ENCODE results near the gene CLUH.

GRCh38 chr17:2690165-2691068, 21.1 kb downstream of the CLUH start:
- TF ChIP-seq, protein P1, sequence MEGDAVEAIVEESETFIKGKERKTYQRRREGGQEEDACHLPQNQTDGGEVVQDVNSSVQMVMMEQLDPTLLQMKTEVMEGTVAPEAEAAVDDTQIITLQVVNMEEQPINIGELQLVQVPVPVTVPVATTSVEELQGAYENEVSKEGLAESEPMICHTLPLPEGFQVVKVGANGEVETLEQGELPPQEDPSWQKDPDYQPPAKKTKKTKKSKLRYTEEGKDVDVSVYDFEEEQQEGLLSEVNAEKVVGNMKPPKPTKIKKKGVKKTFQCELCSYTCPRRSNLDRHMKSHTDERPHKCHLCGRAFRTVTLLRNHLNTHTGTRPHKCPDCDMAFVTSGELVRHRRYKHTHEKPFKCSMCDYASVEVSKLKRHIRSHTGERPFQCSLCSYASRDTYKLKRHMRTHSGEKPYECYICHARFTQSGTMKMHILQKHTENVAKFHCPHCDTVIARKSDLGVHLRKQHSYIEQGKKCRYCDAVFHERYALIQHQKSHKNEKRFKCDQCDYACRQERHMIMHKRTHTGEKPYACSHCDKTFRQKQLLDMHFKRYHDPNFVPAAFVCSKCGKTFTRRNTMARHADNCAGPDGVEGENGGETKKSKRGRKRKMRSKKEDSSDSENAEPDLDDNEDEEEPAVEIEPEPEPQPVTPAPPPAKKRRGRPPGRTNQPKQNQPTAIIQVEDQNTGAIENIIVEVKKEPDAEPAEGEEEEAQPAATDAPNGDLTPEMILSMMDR (IDR thresholded peaks at IDR 0.05; ENCODE audit: insufficient read depth, low read depth, low read length), result no peak
- no peak for TF ChIP-seq EZH2 (IDR thresholded peaks at IDR 0.05; ENCODE audit: insufficient read depth, low read length)

All from astrocyte (in vitro differentiated cells and primary cell).